ENCODE data around the gene MRGPRF. TPM values are rescaled to one million over a fixed set of nuclear protein-coding genes. Genes with fewer than 3 reads are reported as not detected.

MRGPRF gene
- total RNA-seq, 1 experiment from 2014 or later, result not detected

DNA sequence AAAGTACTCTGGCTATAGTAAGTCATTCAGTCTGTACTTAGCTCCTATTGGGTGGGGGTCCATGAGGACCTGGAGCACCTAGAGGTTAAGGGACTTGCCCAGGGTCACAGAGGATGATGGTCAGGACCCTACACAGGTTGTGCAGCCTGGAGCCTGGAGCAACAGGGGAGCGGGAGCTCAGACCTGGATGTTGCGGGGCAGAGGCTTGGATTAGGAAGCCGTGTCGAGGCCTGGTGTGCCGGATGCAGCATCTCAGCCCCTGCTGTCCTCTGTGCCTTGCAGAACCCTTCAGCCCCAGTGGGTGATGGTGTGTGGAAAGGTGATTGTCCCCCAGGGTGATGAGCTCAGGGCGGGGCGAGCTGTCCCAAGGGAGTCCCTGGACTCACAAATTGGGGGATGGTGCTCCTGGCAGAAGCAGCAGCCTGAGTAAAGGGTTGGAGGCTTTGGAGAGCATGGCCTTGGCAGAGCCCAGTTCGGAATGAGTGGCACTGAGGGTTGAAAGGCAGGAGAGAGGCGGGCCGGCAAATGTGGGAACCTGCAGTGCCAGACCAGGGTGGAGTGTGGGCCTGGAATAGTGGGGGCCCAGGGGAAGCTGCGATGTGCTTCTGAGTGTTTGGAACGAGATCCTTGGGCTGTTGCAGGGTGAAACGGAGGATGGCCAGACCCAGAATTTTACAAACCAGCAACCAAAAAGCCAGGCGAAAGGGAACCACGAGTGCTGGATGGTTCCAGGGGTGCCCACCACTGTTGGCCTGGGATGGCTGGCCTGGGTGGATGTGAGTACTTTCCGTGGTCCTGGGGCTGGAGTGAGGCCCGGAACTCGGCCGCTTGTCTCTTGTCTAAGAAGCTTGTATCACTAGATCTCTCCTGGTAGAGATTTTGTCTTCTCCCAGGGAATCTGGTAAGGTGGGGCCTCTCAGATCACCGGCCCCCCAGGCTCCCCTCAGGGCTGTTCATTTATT lies 38.6 kb upstream of the MRGPRF start:
- no peak for DNase-seq (ENCODE audit: low read depth)

GRCh38 chr11:69050592-69051380 lies 37.7 kb upstream of the MRGPRF start:
- no peak for DNase-seq (ENCODE audit: low read depth)

DNA sequence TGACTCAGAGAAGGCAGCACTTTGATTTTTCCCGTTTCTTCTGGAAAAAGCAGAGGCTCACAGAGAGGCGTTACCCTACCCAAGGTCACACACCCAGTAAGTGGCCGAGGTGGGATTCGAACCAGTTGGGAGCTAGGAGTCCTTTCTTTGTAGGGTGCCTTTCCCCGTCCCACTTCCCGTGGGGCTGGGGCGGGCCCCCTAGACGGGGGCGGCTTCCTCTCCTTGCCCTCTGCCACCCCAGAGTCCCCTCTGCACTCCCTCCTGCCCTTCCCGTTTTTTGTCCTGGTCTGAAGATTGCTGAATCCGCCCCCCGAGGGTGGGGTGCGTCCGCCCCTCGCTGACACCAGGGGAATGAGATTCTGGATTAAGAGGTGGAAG lies 36.4 kb upstream of the MRGPRF start:
- no peak for DNase-seq (ENCODE audit: low read depth)

DNA sequence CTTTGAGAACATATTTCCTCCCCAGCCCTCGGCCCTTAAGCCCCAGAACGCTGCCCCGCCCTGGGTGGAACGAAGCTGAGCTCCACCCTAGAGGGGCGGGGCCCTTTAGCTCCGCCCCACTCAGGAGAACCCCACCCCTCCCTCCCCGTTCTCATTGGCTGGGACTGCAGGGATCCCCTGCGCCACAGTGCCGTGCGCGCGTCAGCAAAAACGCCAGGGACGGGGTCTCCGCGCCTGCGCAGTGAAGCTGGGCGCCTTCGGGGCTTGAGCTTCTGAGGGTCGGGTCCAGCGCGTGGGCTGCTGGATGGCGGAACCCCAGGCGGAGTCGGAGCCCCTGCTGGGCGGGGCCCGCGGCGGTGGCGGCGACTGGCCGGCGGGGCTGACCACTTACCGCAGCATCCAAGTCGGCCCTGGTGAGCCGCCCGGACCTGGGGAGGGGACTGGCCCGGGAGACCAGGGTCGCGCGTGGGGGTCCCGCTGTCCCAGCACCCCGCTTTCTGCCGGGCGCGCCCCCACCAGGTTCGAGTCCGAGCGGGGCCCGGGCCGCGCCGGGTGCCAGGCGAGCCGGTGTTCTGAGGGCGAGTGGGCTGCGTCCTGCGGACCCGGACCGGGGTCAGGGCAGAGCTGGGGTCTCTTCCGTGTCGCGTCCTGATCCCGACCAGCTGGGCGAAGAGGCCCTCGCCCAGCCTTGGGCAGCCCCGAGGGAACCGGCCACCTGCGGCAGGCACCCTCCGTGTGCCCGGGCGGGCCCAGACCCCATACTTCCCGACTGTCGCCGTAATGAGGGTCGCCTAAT lies 35.8 kb upstream of the MRGPRF start, which contains the start of gene TPCN2:
Gene TPCN2 (plus strand): TSS at position 239 of the 796 bp plus-strand sequence. CDS start 66 bp downstream, at position 305.
- DNase-seq (ENCODE audit: low read depth), result peak; percentile 90

DNA sequence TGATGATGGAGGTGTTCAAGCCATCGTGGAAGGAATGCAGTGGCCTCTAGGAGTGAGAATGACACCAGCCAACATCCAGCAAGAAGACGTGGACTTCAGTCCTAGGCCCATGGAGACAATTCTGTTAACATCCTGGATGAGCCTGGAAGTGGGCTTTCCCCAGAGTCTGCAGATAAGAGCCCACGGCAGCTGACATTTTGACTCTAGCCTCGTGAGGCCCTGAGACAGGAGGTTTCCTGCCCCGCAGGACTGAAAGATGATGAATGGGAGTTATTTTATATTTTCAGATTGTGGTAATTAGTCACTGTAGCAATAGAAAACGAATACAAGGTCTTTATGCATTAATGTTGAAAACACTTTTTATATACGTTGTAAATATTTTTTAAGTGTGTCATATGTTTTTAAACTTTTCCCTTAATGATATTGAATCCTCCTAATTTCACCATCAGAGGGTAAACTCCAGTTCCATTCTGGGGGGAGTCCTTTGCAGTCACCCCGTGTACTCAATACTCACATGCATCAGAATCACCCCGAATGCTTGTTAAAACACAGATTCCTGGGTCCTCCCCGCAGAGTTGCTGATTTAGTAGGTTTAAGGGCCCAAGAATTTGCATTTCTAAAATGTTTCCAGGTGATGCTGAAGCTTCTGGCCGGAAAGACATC lies 35.1 kb upstream of the MRGPRF start:
- no peak for DNase-seq (ENCODE audit: low read depth)

- peak; percentile 42 for DNase-seq (ENCODE audit: low read depth)
These were observed 31.3 kb upstream of the MRGPRF start for GRCh38 chr11:69044111-69045013.

GRCh38 chr11:69041516-69041915 lies 28.5 kb upstream of the MRGPRF start:
- DNase-seq (ENCODE audit: low read depth), result no peak

- peak; percentile 80 for DNase-seq (ENCODE audit: low read depth)
These were observed 27.7 kb upstream of the MRGPRF start for GRCh38 chr11:69040581-69041260.

GRCh38 chr11:69040051-69040450 lies 27.0 kb upstream of the MRGPRF start:
- no peak for DNase-seq (ENCODE audit: low read depth)

GRCh38 chr11:69039501-69039900 lies 26.5 kb upstream of the MRGPRF start:
- DNase-seq (ENCODE audit: low read depth), result no peak

DNA sequence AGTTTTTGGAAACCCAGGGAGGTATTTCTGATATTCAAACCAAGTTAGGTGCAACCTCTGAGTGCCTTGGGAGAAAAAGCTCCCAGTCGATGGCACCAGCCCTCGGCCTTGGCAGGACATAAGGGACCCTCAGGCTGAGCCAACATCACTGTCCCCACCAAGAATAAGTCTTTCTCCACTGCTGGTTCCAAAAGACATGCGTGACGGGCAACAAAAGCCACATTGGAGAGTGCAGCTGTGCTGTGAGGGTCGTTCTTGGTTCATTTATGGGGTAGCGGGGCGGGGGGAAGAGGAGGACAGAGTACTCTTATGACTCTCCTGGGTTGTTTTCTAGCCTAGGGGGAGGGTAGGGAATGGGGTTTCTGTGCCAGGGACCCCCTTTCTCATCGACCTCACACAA lies 24.5 kb upstream of the MRGPRF start:
- no peak for DNase-seq (ENCODE audit: low read depth)

DNA sequence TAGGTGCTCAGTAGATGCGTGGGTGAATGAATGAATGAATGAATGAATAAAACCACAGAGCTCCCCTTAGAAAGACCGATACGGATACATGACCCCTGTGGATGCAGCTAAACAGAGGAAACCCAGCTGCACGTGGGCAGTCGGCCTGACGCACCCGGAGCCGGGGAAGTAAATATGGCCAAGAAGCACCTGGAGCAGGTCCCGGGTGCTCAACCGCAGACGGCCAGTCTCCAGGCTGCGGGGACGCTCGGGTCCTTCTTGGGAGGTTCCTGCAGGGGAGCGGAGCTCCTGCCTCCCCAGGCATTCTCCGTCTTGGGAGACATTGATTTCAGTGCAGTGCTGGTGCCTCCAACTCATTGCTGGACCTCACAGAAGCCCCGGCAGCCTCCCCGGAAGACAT lies 24.0 kb upstream of the MRGPRF start:
- no peak for DNase-seq (ENCODE audit: low read depth)

GRCh38 chr11:69035946-69036340 lies 22.9 kb upstream of the MRGPRF start:
- DNase-seq (ENCODE audit: low read depth), result no peak

GRCh38 chr11:69035150-69035945 lies 22.3 kb upstream of the MRGPRF start:
- DNase-seq (ENCODE audit: low read depth), result no peak

DNA sequence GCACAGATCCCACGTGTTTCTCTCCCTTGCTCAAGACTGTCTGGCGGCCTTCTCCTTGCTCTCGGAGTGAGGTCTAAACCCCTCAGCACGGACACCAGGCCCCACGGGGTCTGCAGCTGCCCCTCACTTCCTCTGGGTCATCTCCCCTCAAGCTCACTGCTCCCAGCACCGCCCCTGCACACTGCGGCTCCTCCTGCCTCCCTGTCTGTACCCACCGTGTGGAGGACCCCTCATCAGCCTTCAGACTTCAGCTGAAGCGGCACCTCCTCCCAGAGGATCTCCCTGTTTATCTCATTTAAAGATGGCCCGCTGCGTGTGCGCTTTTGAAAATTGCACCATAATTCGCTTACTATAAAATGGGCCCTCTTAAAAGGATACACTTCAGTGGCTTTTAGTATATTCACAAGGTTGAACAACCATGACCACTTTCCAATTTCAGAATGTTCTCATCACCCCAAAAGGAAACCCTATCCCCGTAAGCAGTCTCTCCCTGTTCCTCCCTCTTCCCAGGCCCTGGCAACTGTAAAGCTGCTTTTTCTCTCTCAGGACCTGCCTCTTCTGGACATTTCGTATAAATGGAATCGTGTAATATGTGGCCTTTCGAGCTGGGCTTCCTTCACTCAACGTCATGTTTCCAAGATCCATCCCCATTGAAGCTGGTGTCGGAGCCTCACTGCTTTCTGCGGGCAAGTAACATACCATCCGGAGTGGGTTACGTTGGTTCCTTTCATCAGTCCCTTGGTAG lies 21.2 kb upstream of the MRGPRF start:
- DNase-seq (ENCODE audit: low read depth), result no peak

- no peak for DNase-seq (ENCODE audit: low read depth)
These were observed 20.4 kb upstream of the MRGPRF start for GRCh38 chr11:69033431-69033830.

DNA sequence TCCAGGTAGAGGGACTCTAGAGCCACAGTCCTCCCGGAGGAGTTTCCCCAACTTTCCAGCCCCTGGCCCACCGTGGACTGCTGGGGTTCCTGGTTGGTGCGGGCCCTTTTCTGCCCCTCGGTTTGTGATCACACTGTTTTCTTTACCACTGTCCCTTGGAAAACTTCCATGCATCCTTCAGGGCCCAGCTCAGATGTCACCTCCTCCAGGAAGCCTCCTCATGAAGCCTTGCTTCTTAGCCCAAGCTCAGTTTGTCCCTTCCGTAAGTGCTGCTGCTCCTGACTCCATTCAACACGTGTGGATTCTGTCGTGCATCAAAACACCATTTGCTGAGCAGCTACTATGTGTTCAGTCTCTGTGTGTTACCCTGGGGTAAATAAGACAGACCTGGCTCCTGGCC lies 19.8 kb upstream of the MRGPRF start:
- DNase-seq (ENCODE audit: low read depth), result no peak

DNA sequence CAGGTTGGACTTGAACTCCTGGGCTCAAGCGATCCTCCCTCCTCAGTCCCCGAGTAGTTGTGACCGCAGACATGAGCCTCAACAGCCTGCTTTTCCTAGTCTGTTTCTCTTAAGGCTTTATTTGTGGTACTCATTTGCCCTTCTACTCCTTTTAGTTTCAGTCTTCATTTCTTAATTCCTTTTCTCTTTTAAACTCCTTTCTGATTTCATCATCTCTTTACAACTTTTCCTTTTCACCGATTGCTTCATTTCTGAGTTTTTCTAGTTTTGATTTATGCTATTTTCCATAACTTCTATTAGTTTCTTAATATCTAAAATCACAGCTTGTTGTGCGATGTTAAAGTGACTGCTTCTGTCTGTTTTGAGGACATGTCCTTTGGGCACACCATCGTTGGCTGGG lies 17.3 kb upstream of the MRGPRF start:
- no peak for DNase-seq (ENCODE audit: low read depth)

Data from HT1080 (cell line).